Suprapubic skin (tissue), 3 donors: ENCODE data around the gene RALGAPA2.

Source experiments
- POLR2A ChIP-seq, 2 donors: fragments of 450-650 bp; IDR thresholded peaks; one replicate each; pipeline ENCODE4 v1.6.1; 2017; ENCODE audit warnings: antibody characterized with exemption in 2 of 2, mild to moderate bottlenecking in 2 of 2, moderate library complexity in 2 of 2
- TF ChIP-seq, protein P1 (sequence below), 2 donors: fragments of 200-600 bp in 1 of 2; fragments of 450-650 bp in 1 of 2; sonication (generic) in 1 of 2; IDR thresholded peaks; one replicate each; pipeline ENCODE4 v1.5.1; 2016 to 2019; ENCODE audit warnings: antibody characterized with exemption in 2 of 2, mild to moderate bottlenecking in 1 of 2, moderate library complexity in 1 of 2

DNA sequence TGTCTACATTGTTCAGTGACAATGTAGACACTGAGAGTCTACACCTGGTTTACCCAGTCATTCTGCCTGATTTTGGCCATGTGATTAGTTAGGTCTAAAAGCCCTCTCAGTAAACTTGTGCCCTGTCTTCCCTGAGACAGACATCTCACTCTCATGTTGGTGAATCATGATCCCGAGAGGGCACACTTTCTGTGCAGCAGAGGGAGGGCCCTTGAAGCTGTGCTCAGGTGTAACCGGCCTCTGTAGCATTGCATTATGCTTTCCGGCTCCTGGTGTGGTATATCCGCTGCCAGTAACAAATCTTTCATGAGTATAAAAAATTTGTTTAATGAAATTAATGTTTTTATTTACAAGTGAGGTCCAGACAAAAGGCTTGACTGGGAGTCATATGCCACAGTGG, 85.0 kb downstream of the RALGAPA2 start:
- TF ChIP-seq, protein P1, sequence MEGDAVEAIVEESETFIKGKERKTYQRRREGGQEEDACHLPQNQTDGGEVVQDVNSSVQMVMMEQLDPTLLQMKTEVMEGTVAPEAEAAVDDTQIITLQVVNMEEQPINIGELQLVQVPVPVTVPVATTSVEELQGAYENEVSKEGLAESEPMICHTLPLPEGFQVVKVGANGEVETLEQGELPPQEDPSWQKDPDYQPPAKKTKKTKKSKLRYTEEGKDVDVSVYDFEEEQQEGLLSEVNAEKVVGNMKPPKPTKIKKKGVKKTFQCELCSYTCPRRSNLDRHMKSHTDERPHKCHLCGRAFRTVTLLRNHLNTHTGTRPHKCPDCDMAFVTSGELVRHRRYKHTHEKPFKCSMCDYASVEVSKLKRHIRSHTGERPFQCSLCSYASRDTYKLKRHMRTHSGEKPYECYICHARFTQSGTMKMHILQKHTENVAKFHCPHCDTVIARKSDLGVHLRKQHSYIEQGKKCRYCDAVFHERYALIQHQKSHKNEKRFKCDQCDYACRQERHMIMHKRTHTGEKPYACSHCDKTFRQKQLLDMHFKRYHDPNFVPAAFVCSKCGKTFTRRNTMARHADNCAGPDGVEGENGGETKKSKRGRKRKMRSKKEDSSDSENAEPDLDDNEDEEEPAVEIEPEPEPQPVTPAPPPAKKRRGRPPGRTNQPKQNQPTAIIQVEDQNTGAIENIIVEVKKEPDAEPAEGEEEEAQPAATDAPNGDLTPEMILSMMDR (IDR thresholded peaks at IDR 0.05): no peak
- no peak for TF ChIP-seq POLR2A (IDR thresholded peaks at IDR 0.05)
